Measurements from ENCODE around the gene HBS1L. TPM values are rescaled to one million over a fixed set of nuclear protein-coding genes. Genes with fewer than 3 reads are reported as not detected.

The HBS1L gene
- total and polyA plus RNA-seq, 9 of the 15 experiments (the other 6 are each of a cell fraction or from before 2014, with no cell fraction given) = 101 to 199 (median 145) TPM

- peak; percentile 82 for ATAC-seq
- Histone ChIP-seq H3K9ac (ENCODE audit: insufficient read depth in 1 of 2, low read depth in 2 of 2, low read length in 2 of 2) (no peak overlapping the region), H3K27ac (ENCODE audit: extremely low read depth, low read depth, low read length) (peak overlapping the region; percentile 63; the same call in 2 of the 3 replicates), H3K4me1 (replicated peaks in 1 of 2; ENCODE audit: control insufficient read depth in 2 of 2, insufficient read depth in 2 of 2, low read length in 2 of 2) (peaks cover 8 to 18% of the 10 kb centered on the region in 2 experiments; a peak in 3 of 5 replicates), H2AFZ (ENCODE audit: low read depth, low read length) (no peak overlapping the region), H4K20me1 (replicated peaks; ENCODE audit: control insufficient read depth, insufficient read depth, low read length) (no peaks in the 10 kb centered on the region), H3K4me2 (ENCODE audit: insufficient read depth, low read length) (peak overlapping the region; percentile 42), H3K79me2 (ENCODE audit: control insufficient read depth, insufficient read depth, low read length) (peaks cover 37% of the 10 kb centered on the region), H3K4me3 (no peak overlapping the region), H3K9me1 (ENCODE audit: control insufficient read depth, insufficient read depth, low read length) (no peaks in the 10 kb centered on the region), H3K36me3 (ENCODE audit: control insufficient read depth, insufficient read depth, low read length) (peaks cover 36% of the 10 kb centered on the region; the same call in 2 of the 3 replicates), H3K9me3 (replicated peaks; ENCODE audit: control insufficient read depth, insufficient read depth, low read depth, low read length) (no peaks in the 10 kb centered on the region), H3K27me3 (ENCODE audit: control insufficient read depth in 2 of 2, insufficient read depth in 2 of 2, low read length in 2 of 2) (no peaks in the 10 kb centered on the region)
- WGBS (ENCODE audit: insufficient coverage, low coverage, missing lambda C conversion rate) = 10% methylated on average over 3 of the region's 3 CpGs
- in situ Hi-C loops (cut with MboI) (no loop called here), intact Hi-C loops (cut with micrococcal nuclease) (loop anchor here (10.0 kb wide), 1 partner anchor 78 kb away; no protein-coding TSS in a partner anchor)
- ChIA-PET POLR2A (interaction anchor here (0.8 to 1.1 kb wide), 5 partner anchors 11 to 68 kb away, joined by 3 read pairs; partner anchors contain the start of gene HBS1L), CTCF (ENCODE audit: low intra/inter-chr PET ratio) (no interaction called here)
- peak; percentile 28 to 79 (median 54) for DNase-seq (ENCODE audit: extremely low read depth in 1 of 4, low spot score in 3 of 4)
- no TSS peak for BruUV-seq (replicated peaks)
- FAIRE-seq = peak; percentile 6
- TF ChIP-seq BCL6 (CRISPR knock-in tag; IDR thresholded peaks at IDR 0.05) = no peak
- no peak for TF ChIP-seq MXD1 (CRISPR knock-in tag; IDR thresholded peaks at IDR 0.05; ENCODE audit: borderline replicate concordance, poor library complexity, severe bottlenecking)
- TF ChIP-seq MAFF (IDR thresholded peaks at IDR 0.05; ENCODE audit: low read length) = no peak
- TF ChIP-seq CBFA2T3 (IDR thresholded peaks at IDR 0.05) = peak; percentile 85
- TF ChIP-seq HMGN3 (IDR thresholded peaks at IDR 0.05; ENCODE audit: borderline replicate concordance, extremely low read depth, insufficient read length, low read depth, low read length) = no peak
- no peak for TF ChIP-seq ZNF174 (CRISPR knock-in tag; IDR thresholded peaks at IDR 0.05)
- peak; percentile 80 for TF ChIP-seq TCF3 (CRISPR knock-in tag; IDR thresholded peaks at IDR 0.05)
- peak; percentile 15; the same call in 1 of the 2 replicates for TF ChIP-seq NFE2 (IDR thresholded peaks at IDR 0.05; ENCODE audit: low read depth)
- TF ChIP-seq SMARCC2 (IDR thresholded peaks at IDR 0.05; ENCODE audit: low read depth) = no peak
- TF ChIP-seq ZNF324 (CRISPR knock-in tag; IDR thresholded peaks at IDR 0.05) = no peak
- TF ChIP-seq ZNF766 (CRISPR knock-in tag; conservative IDR thresholded peaks at IDR 0.05) = no peak
- no peak for TF ChIP-seq ETS1 (conservative IDR thresholded peaks at IDR 0.05; ENCODE audit: control insufficient read depth, low read depth, low read length)
- no peak for TF ChIP-seq RFX7 (CRISPR knock-in tag; IDR thresholded peaks at IDR 0.05)
- no peak for TF ChIP-seq HMG20A (CRISPR knock-in tag; conservative IDR thresholded peaks at IDR 0.05)
- peak; percentile 37; the same call in 1 of the 2 replicates for TF ChIP-seq GATA2 (CRISPR knock-in tag; IDR thresholded peaks at IDR 0.05)
- no peak for TF ChIP-seq HMGXB4 (CRISPR knock-in tag; IDR thresholded peaks at IDR 0.05)
- TF ChIP-seq RUNX1 (IDR thresholded peaks at IDR 0.05; ENCODE audit: low read depth) = no peak
- TF ChIP-seq ZNF561 (CRISPR knock-in tag; conservative IDR thresholded peaks at IDR 0.05) = no peak
- no peak for TF ChIP-seq L3MBTL2 (IDR thresholded peaks at IDR 0.05)
- TF ChIP-seq ZKSCAN1 (IDR thresholded peaks at IDR 0.05; ENCODE audit: low read depth, low read length) = no peak
- no peak for TF ChIP-seq CSDE1 (IDR thresholded peaks at IDR 0.05)
- TF ChIP-seq CTBP1 (IDR thresholded peaks at IDR 0.05; ENCODE audit: borderline replicate concordance) = peak; percentile 93
- no peak for TF ChIP-seq ZFPM2 (CRISPR knock-in tag; IDR thresholded peaks at IDR 0.05)
Observed at GRCh38 chr6:135006386-135006914, 48.2 kb downstream of the HBS1L start.
